HG03175 (cell line): ENCODE results near the gene DCAF6.
"Not testable (repeated sequence)": the region's sequence is repeated elsewhere in the genome, so short reads cannot be mapped to it uniquely, and the experiment has no call there.

ENCODE experiments used
- ATAC-seq: cut with Tn5 transposase; IDR thresholded peaks from one replicate; pipeline ENCODE4 v1.9.1; 2021; ENCODE audit warnings: mild to moderate bottlenecking, moderate library complexity; ENCODE audit not compliant: unreplicated experiment

Gene DCAF6

GRCh38 chr1:167936068-167936929, at the start of gene DCAF6:
Gene DCAF6, plus strand, starts transcription at chr1:167936683. Its CDS starts 229 bp downstream, at chr1:167936912.
- peak; percentile 76 for ATAC-seq

GRCh38 chr1:167887187-167887586, 49.3 kb upstream of the DCAF6 start:
- not testable (repeated sequence) for ATAC-seq

GRCh38 chr1:167890400-167890799, 46.1 kb upstream of the DCAF6 start:
- ATAC-seq, result no peak

GRCh38 chr1:167893798-167894197, 42.7 kb upstream of the DCAF6 start:
- no peak for ATAC-seq

- ATAC-seq, result no peak
These were observed 37.8 kb upstream of the DCAF6 start for GRCh38 chr1:167898578-167899222.

GRCh38 chr1:167899253-167899681, 37.2 kb upstream of the DCAF6 start:
- ATAC-seq, result peak; percentile 81

- ATAC-seq, result no peak
These were observed 35.6 kb upstream of the DCAF6 start for GRCh38 chr1:167900907-167901306.

- ATAC-seq, result no peak
These were observed 31.8 kb upstream of the DCAF6 start for GRCh38 chr1:167904652-167905130.

- no peak for ATAC-seq
These were observed 31.3 kb upstream of the DCAF6 start for GRCh38 chr1:167905182-167905581.

- no peak for ATAC-seq
These were observed 30.8 kb upstream of the DCAF6 start for GRCh38 chr1:167905671-167906070.

GRCh38 chr1:167909691-167910180, 26.7 kb upstream of the DCAF6 start:
- ATAC-seq, result no peak

- no peak for ATAC-seq
These were observed 26.0 kb upstream of the DCAF6 start for GRCh38 chr1:167910530-167910929.

- ATAC-seq, result no peak
These were observed 25.1 kb upstream of the DCAF6 start for GRCh38 chr1:167911413-167911812.

GRCh38 chr1:167912294-167912693, 24.2 kb upstream of the DCAF6 start:
- no peak for ATAC-seq

- no peak for ATAC-seq
These were observed 22.5 kb upstream of the DCAF6 start, which contains the start of gene ADCY10 for GRCh38 chr1:167913895-167914496. Gene ADCY10, minus strand, starts transcription at chr1:167914134. Its CDS starts 8,994 bp downstream, at chr1:167905140.

- no peak for ATAC-seq
These were observed 20.9 kb upstream of the DCAF6 start for GRCh38 chr1:167915569-167915968.

GRCh38 chr1:167916766-167917511, 19.5 kb upstream of the DCAF6 start:
- ATAC-seq, result no peak

GRCh38 chr1:167922023-167922422, 14.5 kb upstream of the DCAF6 start:
- ATAC-seq, result no peak

- no peak for ATAC-seq
These were observed 13.8 kb upstream of the DCAF6 start for GRCh38 chr1:167922611-167923074.

- no peak for ATAC-seq
These were observed 13.0 kb upstream of the DCAF6 start for GRCh38 chr1:167923324-167924056.
